Measurements from ENCODE around the gene ROBO1. TPM values are rescaled to one million over a fixed set of nuclear protein-coding genes. Genes with fewer than 3 reads are reported as not detected.

Gene ROBO1
- total RNA-seq, 1 donor from 2014 or later, result 27.1 TPM

- DNase-seq (no peak), ATAC-seq (no peak)
- H3K9me3 ChIP-seq, result no peaks in the 10 kb centered on the region
- H3K27me3 ChIP-seq, result no peaks in the 10 kb centered on the region
- H3K36me3 ChIP-seq, result no peaks in the 10 kb centered on the region
- no peak overlapping the region for H3K27ac ChIP-seq
- no peak for TF ChIP-seq CTCF (IDR thresholded peaks at IDR 0.05)
- intact Hi-C loops (cut with DNase I), result no loop called here
- H3K4me3 ChIP-seq, result no peak overlapping the region
- H3K4me1 ChIP-seq, result no peaks in the 10 kb centered on the region
Measured at GRCh38 chr3:79285871-79286270, 481.9 kb downstream of the ROBO1 start.

GRCh38 chr3:79285380-79285779 lies 482.4 kb downstream of the ROBO1 start:
- H3K27me3 ChIP-seq, result no peaks in the 10 kb centered on the region
- H3K4me3 ChIP-seq, result no peak overlapping the region
- H3K36me3 ChIP-seq, result no peaks in the 10 kb centered on the region
- intact Hi-C loops (cut with DNase I), result no loop called here
- DNase-seq, result no peak
- no peak for TF ChIP-seq CTCF (IDR thresholded peaks at IDR 0.05)
- no peaks in the 10 kb centered on the region for H3K4me1 ChIP-seq
- no peak for ATAC-seq
- no peak overlapping the region for H3K27ac ChIP-seq
- H3K9me3 ChIP-seq, result no peaks in the 10 kb centered on the region

- Histone ChIP-seq H3K27me3 (no peaks in the 10 kb centered on the region), H3K9me3 (no peaks in the 10 kb centered on the region), H3K36me3 (no peaks in the 10 kb centered on the region), H3K4me3 (no peak overlapping the region), H3K27ac (no peak overlapping the region), H3K4me1 (no peaks in the 10 kb centered on the region)
- no peak for TF ChIP-seq CTCF (IDR thresholded peaks at IDR 0.05)
- DNase-seq (no peak), ATAC-seq (no peak)
- intact Hi-C loops (cut with DNase I), result no loop called here
Measured at GRCh38 chr3:79284781-79285180, 483.0 kb downstream of the ROBO1 start.

GRCh38 chr3:79278681-79279080 lies 489.1 kb downstream of the ROBO1 start:
- H3K36me3 ChIP-seq, result no peaks in the 10 kb centered on the region
- H3K4me1 ChIP-seq, result no peaks in the 10 kb centered on the region
- no peak for TF ChIP-seq CTCF (IDR thresholded peaks at IDR 0.05)
- H3K27ac ChIP-seq, result no peak overlapping the region
- H3K9me3 ChIP-seq, result no peaks in the 10 kb centered on the region
- no peaks in the 10 kb centered on the region for H3K27me3 ChIP-seq
- ATAC-seq (no peak), DNase-seq (no peak)
- intact Hi-C loops (cut with DNase I), result no loop called here
- no peak overlapping the region for H3K4me3 ChIP-seq

GRCh38 chr3:79268422-79268821 lies 499.4 kb downstream of the ROBO1 start:
- TF ChIP-seq CTCF (IDR thresholded peaks at IDR 0.05), result no peak
- Histone ChIP-seq H3K9me3 (no peaks in the 10 kb centered on the region), H3K4me3 (no peak overlapping the region), H3K27me3 (no peaks in the 10 kb centered on the region), H3K4me1 (no peaks in the 10 kb centered on the region), H3K27ac (no peak overlapping the region), H3K36me3 (no peaks in the 10 kb centered on the region)
- ATAC-seq (no peak), DNase-seq (no peak)
- intact Hi-C loops (cut with DNase I), result no loop called here

- no peak for DNase-seq
- Histone ChIP-seq H3K27me3 (no peaks in the 10 kb centered on the region), H3K9me3 (no peaks in the 10 kb centered on the region), H3K4me1 (no peaks in the 10 kb centered on the region), H3K27ac (no peak overlapping the region), H3K4me3 (no peak overlapping the region), H3K36me3 (no peaks in the 10 kb centered on the region)
- TF ChIP-seq CTCF (IDR thresholded peaks at IDR 0.05), result no peak
- ATAC-seq, result no peak
- intact Hi-C loops (cut with DNase I), result no loop called here
Measured at GRCh38 chr3:79264892-79265291, 502.9 kb downstream of the ROBO1 start.

Measured in upper lobe of right lung (tissue), 1 donor.